ENCODE data around the gene FBXO17.

GRCh38 chr19:38944981-38945506 is 30.5 kb downstream of the FBXO17 start:
- TF ChIP-seq CTCF (IDR thresholded peaks at IDR 0.05; ENCODE audit: borderline replicate concordance, extremely low read depth, low read length, poor library complexity, severe bottlenecking) (no peak), EZH2 (IDR thresholded peaks at IDR 0.05; ENCODE audit: borderline replicate concordance, low read depth, low read length, severe bottlenecking) (no peak)

Measured in DND-41 (cell line).